Measurements from ENCODE around the gene ENTPD6.
"Not testable (repeated sequence)": the region's sequence is repeated elsewhere in the genome, so short reads cannot be mapped to it uniquely, and the experiment has no call there.

ENTPD6 gene

GRCh38 chr20:25195014-25195961, at the start of gene ENTPD6:
Gene ENTPD6, plus strand, starts transcription at chr20:25195712. Its CDS starts 10,825 bp downstream, at chr20:25206537.
- peak; percentile 77 for DNase-seq

- no peak for DNase-seq
Measured at GRCh38 chr20:25146976-25147375, 48.5 kb upstream of the ENTPD6 start.

DNA sequence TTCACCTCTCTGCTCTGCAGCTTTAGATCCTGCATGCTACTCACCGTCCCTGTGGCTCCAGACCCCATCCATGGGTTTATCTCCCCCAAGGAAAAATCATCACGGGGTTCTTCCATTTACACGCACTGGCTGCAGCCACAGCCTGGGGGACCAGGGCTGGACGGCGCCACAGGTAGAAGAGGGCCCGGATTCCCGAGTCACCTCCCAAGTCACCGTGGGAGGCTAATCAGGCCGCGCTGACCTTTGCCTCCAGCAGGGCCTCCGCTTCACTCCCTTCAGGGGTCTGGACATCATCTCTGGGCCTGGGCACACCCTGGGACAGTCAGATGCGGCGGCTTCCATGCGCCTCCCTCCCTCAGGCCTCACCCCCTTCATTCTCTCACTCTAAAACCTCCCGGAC, 47.8 kb upstream of the ENTPD6 start:
- no peak for DNase-seq

- DNase-seq = no peak
Measured at GRCh38 chr20:25148181-25148981, 47.1 kb upstream of the ENTPD6 start.

DNA sequence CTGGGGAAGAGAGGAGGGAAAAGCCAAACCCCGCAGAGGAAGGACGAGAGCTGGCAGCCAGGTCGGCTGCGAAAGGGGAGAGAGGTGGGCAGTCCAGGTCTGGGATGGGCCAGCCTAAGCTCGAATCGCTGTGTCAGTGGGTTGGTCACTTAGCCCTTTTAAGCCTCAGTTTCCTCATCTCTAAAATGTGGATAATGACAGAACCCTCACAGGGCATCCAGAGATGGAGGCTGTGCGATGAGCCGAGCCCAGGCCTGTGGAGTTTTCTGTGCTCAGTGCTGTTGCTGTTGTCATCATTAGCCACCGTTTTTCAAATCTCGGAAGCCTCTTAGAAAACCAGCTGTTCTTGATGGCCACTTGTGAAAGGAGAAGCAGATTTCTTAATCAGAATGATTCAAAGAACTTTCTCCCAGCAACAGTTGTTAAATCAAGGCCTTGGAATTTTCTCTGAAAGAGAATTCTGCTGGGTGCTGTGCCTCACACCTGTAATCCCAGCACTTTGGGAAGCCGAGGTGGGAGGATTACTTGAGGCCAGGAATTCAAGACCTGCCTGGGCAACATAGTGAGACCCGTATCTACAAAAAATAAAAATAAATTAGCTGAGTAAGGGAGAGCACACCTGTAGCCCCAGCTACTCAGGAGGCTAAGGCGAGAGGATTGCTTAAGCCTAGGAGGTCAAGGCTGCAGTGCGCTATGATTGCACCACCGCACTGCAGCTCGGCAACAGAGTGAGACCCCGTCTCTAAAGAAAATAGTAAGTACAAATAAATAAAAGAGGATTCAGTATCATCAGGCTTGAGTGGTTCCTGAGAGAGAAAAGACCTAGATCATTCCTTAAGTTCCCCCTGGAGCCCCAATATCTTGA, 46.3 kb upstream of the ENTPD6 start:
- DNase-seq = no peak

- DNase-seq = no peak
Measured at GRCh38 chr20:25150016-25150415, 45.5 kb upstream of the ENTPD6 start.

- no peak for DNase-seq
Measured at GRCh38 chr20:25158043-25158442, 37.5 kb upstream of the ENTPD6 start.

DNA sequence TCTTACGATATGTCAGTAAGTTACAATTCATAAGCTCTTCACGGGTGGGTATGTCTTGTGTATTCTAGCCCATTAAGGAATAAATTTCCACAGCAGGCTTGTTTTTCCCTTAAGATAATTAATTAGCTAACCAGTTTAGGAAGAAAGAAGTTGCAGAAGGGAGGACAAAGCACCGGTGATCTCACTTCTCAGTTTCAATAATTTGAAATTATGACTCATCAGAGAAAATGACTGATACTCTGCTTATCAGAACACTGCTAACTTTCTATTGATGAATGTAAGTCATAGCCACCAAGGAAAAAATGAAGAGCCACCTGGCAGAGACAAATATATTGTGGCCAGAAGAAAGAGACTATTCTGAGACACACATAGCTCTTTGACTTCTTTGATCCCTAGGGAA, 35.0 kb upstream of the ENTPD6 start:
- no peak for DNase-seq

DNA sequence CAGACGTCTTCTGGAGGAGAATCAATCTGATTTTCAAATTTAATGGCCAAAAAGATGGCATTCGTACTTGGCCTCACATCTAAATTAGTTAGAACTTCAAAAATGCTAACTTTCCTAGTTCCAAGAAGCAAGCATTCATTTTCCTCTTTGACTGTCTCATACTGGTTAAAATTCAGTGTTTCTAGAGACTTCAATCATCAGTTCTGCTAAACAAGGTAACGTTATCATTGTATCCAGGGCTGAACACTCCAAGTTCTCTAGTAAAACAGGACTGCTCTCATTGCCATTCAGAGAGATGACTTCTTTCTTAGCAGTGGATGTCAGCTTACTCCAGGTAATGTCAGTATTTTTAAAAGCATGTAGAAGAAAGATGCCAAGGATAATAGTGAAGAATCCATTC, 34.6 kb upstream of the ENTPD6 start:
- DNase-seq = no peak

DNA sequence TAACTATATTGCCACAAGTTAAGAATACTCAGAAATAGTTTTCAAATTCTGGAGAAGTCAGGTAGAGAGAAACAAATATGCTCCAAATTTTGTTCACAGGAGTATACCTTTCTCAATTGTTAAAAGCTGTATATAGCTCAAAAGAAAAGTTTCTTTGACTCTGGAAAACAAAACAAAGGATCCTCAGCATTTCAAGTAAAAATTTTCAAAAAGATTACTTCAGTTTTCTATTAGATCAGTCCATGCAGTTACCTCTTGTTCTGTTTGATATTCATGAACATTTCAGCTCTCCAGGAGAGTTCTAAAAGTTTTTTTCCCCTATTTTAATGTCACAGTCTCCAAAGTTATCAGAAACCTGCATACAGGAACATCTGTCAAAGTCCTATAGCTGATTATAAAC, 30.4 kb upstream of the ENTPD6 start:
- no peak for DNase-seq

- not testable (repeated sequence) for DNase-seq
Measured at GRCh38 chr20:25166105-25166782, 29.3 kb upstream of the ENTPD6 start.

GRCh38 chr20:25173321-25173720, 22.2 kb upstream of the ENTPD6 start:
- DNase-seq = no peak

DNA sequence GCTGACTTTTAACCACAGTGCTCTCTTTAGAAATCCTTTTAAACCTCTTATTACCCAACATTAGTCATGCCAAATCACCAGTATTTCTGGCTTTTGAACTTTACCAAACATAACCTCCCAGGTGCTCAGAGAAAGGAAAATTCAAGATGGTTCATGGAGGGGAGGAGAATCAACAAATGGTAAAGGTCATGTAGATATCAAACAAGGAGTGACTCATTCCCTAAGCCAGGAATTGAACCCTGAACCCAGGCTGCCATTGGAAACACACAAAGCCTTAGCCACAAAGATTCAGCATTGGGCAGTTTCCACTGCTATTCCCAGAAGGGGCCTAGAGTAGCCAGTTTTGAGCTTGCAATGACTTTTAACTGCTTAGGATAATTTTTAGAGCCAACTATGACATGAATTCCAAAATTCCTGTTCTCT, 21.6 kb upstream of the ENTPD6 start:
- no peak for DNase-seq

DNA sequence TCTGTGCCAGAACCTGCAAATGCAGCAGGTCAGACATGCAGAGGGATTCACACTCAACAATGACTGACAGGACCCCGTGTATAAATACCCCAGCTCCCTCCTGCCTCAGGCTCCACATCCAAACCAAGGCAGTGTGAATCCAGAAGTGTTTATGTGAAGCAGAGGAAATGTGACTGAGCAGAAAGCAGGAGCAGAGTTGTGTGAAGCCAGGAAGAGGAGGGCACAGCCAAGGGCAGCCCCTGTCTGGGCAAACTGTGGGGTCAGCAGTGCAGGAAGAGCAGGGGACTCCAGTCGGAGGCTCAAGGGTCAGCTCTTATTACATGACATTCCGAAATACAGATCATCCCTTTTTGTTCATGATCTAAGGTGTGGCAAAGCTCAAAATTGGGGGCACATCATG, 19.3 kb upstream of the ENTPD6 start:
- DNase-seq = no peak

DNA sequence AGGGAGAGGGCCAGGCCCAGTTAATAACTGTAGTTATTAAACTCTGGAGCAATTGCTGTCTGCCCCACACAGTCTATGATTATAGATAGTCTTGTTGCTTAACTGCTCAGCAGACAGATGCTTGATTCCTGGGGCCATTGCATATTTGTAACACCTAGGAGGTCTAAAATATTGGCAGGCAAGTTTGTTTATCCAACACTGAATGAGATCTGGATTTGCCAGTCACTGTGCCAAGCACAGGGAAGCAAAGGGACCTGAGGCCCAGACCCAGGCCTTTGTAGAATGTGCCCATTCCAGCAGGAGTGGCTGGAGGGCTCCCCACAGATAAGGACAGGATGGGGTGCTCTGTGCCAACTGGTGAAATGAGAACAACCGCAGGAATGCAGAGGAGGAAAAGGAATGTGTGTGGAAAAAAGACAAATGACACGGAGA, 17.6 kb upstream of the ENTPD6 start:
- no peak for DNase-seq

- DNase-seq = peak; percentile 97
Measured at GRCh38 chr20:25178563-25179438, 16.7 kb upstream of the ENTPD6 start.

- no peak for DNase-seq
Measured at GRCh38 chr20:25179439-25180089, 15.9 kb upstream of the ENTPD6 start.

GRCh38 chr20:25184391-25184790, 11.1 kb upstream of the ENTPD6 start:
- DNase-seq = not testable (repeated sequence)

DNA sequence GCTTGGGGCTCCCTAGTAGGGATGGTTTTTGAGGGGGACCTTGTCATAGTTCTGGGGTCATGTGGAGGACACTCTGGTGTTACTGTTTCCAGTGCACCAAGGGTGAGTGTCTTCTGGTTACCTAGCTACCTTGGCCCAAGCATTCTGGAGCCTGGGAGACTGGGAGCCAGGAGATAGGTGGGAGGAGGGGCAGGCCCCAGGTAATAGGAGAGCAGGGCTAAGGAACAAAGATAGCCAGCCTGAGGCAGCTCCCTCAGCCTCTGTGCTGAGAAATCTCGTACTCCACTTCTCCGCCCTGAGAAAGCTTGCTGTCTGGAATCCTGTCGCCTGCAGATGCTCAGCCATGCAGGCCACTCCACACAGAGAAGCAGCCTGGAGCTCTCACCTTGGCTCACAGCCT, 8.3 kb upstream of the ENTPD6 start:
- no peak for DNase-seq

DNA sequence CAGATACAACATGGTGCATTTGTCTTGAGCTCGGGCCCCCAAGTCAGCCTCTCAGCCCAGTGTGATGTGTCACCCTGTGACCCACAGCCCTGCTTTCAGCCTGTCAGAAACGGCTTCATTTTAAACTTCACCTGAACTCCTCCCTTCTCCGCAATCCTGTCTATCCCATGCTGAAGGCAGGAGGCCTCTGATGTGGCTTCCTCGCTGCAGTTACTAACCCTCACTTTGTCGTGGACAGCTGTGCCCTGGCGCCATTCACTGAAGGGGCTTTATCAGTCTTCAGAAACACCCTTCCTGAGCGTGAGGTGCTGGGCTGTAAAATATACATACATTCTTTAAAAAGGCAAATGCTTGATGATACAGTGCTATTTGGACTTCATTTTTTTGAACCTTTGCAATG, 7.9 kb upstream of the ENTPD6 start:
- no peak for DNase-seq

GRCh38 chr20:25188218-25188617, 7.3 kb upstream of the ENTPD6 start:
- no peak for DNase-seq
